Muscle of arm (tissue), 12 donors: ENCODE results near the gene SCG3. TPM values are rescaled to one million over a fixed set of nuclear protein-coding genes. Genes with fewer than 3 reads are reported as not detected.
A peak's percentile ranks its signal among the peaks of the same experiment; 100 is the strongest.

Source experiments
- DNase-seq: peaks from one replicate; pipeline ENCODE4 v3.0.0-alpha.2; 2013
- polyA plus RNA-seq, 12 donors: library from polyadenylated mRNA; unstranded; fragments of 120-200 nt; gene quantifications; one replicate each; pipeline ENCODE4 v1.2.1, GENCODE V29; 2013; ENCODE audit not compliant: insufficient read length in 12 of 12

The SCG3 gene
- polyA plus RNA-seq, 12 donors = 0.07 to 1.7 (median 0.48) TPM; not detected in 3

GRCh38 chr15:51677452-51677851 is 3.9 kb upstream of the SCG3 start:
- DNase-seq = no peak

GRCh38 chr15:51678096-51678495 is 3.2 kb upstream of the SCG3 start:
- no peak for DNase-seq

- no peak for DNase-seq
These were observed 982 bp upstream of the SCG3 start for GRCh38 chr15:51680321-51680720.

- no peak for DNase-seq
These were observed 6.3 kb downstream of the SCG3 start for GRCh38 chr15:51687565-51687964.

GRCh38 chr15:51688863-51689262 is 7.6 kb downstream of the SCG3 start:
- DNase-seq = no peak

- no peak for DNase-seq
These were observed 10.9 kb downstream of the SCG3 start for GRCh38 chr15:51692154-51692553.

- DNase-seq = no peak
These were observed 15.3 kb downstream of the SCG3 start for GRCh38 chr15:51696566-51696965.

- DNase-seq = no peak
These were observed 15.9 kb downstream of the SCG3 start for GRCh38 chr15:51697163-51697562.

GRCh38 chr15:51699373-51699772 is 18.1 kb downstream of the SCG3 start:
- DNase-seq = no peak

GRCh38 chr15:51702710-51703109 is 21.4 kb downstream of the SCG3 start:
- DNase-seq = no peak

- DNase-seq = peak; percentile 86
These were observed 25.0 kb downstream of the SCG3 start for GRCh38 chr15:51706291-51706690.

- DNase-seq = no peak
These were observed 25.8 kb downstream of the SCG3 start for GRCh38 chr15:51706926-51707608.

- DNase-seq = peak; percentile 88
These were observed 26.7 kb downstream of the SCG3 start for GRCh38 chr15:51708013-51708412.

- DNase-seq = no peak
These were observed 27.7 kb downstream of the SCG3 start for GRCh38 chr15:51709031-51709430.

GRCh38 chr15:51714162-51714561 is 32.9 kb downstream of the SCG3 start:
- DNase-seq = no peak

- DNase-seq = no peak
These were observed 33.6 kb downstream of the SCG3 start for GRCh38 chr15:51714911-51715310.

- DNase-seq = no peak
These were observed 36.9 kb downstream of the SCG3 start for GRCh38 chr15:51718219-51718618.

- DNase-seq = no peak
These were observed 37.4 kb downstream of the SCG3 start for GRCh38 chr15:51718746-51719145.

- DNase-seq = no peak
These were observed 39.1 kb downstream of the SCG3 start for GRCh38 chr15:51720201-51720995.

GRCh38 chr15:51721199-51721960 is 40.1 kb downstream of the SCG3 start:
- no peak for DNase-seq

GRCh38 chr15:51724199-51724598 is 42.9 kb downstream of the SCG3 start:
- DNase-seq = no peak

GRCh38 chr15:51724673-51725072 is 43.4 kb downstream of the SCG3 start:
- no peak for DNase-seq
